Progenitor cell of endocrine pancreas (in vitro differentiated cells): ENCODE results near the gene BCL2A1. TPM values are rescaled to one million over a fixed set of nuclear protein-coding genes. Genes with fewer than 3 reads are reported as not detected.

Experiments
- DNase-seq: peaks from one replicate; pipeline ENCODE4 v3.0.0; 2021; ENCODE audit warnings: low spot score; ENCODE audit not compliant: unreplicated experiment
- H3K27ac Mint-ChIP-seq: 2 replicates; pipeline ENCODE4 v1.8.0; 2021; ENCODE audit warnings: mild to moderate bottlenecking, moderate library complexity, mixed read lengths
- H3K27me3 Mint-ChIP-seq: 2 replicates; pipeline ENCODE4 v1.8.0; 2021; ENCODE audit warnings: mixed read lengths
- H3K36me3 Mint-ChIP-seq: 2 replicates; pipeline ENCODE4 v1.8.0; 2022; ENCODE audit warnings: mixed read lengths; ENCODE audit not compliant: insufficient read depth
- H3K4me1 Mint-ChIP-seq: 2 replicates; pipeline ENCODE4 v1.8.0; 2021; ENCODE audit warnings: low read depth, mixed read lengths
- H3K4me3 Mint-ChIP-seq: 2 replicates; pipeline ENCODE4 v1.8.0; 2021; ENCODE audit warnings: low read depth, mild to moderate bottlenecking, moderate library complexity, mixed read lengths
- H3K9me3 Mint-ChIP-seq: 2 replicates; pipeline ENCODE4 v1.8.0; 2021; ENCODE audit warnings: low read depth, mixed read lengths
- CTCF ChIP-seq: fragments of 200-600 bp; sonication (generic); IDR thresholded peaks from one replicate; pipeline ENCODE4 v1.5.0; 2021; ENCODE audit warnings: antibody characterized with exemption, mild to moderate bottlenecking; ENCODE audit not compliant: unreplicated experiment
- total RNA-seq: library from RNA; stranded (reverse); gene quantifications from 2 replicates; pipeline ENCODE4 v1.2.1, GENCODE V29; 2021

BCL2A1 gene
- total RNA-seq, 1 donor from 2014 or later, result not detected

GRCh38 chr15:79947009-79947408 lies 24.0 kb downstream of the BCL2A1 start:
- TF ChIP-seq CTCF, result no peak
- Mint-ChIP-seq H3K9me3 (no peaks in the 10 kb centered on the region), H3K36me3 (no peaks in the 10 kb centered on the region), H3K27me3 (no peaks in the 10 kb centered on the region), H3K27ac (no peak overlapping the region), H3K4me3 (no peak overlapping the region), H3K4me1 (peaks cover 6% of the 10 kb centered on the region)
- no peak for DNase-seq

DNA sequence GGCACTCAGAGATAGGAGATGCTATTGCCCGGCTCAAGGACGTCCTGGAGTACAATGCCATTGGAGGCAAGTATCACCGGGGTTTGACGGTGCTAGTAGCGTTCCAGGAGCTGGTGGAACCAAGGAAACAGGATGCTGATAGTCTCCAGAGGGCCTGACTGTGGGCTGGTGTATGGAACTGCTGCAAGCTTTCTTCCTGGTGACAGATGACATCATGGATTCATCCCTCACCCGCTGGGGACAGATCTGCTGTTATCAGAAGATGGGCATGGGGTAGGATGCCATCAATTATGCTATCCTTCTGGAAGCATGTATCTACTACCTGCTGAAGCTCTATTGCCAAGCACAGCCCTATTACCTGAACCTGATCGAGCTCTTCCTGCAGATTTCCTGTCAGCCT lies 26.4 kb downstream of the BCL2A1 start:
- H3K9me3 Mint-ChIP-seq, result no peaks in the 10 kb centered on the region
- no peaks in the 10 kb centered on the region for H3K27me3 Mint-ChIP-seq
- no peak for DNase-seq
- H3K4me3 Mint-ChIP-seq, result no peak overlapping the region
- peaks cover 6% of the 10 kb centered on the region for H3K4me1 Mint-ChIP-seq
- no peak for TF ChIP-seq CTCF
- H3K36me3 Mint-ChIP-seq, result no peaks in the 10 kb centered on the region
- H3K27ac Mint-ChIP-seq, result no peak overlapping the region

GRCh38 chr15:79943820-79944219 lies 27.2 kb downstream of the BCL2A1 start:
- TF ChIP-seq CTCF, result no peak
- no peaks in the 10 kb centered on the region for H3K36me3 Mint-ChIP-seq
- DNase-seq, result no peak
- H3K4me3 Mint-ChIP-seq, result no peak overlapping the region
- H3K27ac Mint-ChIP-seq, result peak overlapping the region; percentile 63
- H3K27me3 Mint-ChIP-seq, result no peaks in the 10 kb centered on the region
- H3K4me1 Mint-ChIP-seq, result peaks cover 6% of the 10 kb centered on the region
- H3K9me3 Mint-ChIP-seq, result no peaks in the 10 kb centered on the region

- TF ChIP-seq CTCF, result no peak
- no peaks in the 10 kb centered on the region for H3K27me3 Mint-ChIP-seq
- H3K27ac Mint-ChIP-seq, result peak overlapping the region; percentile 63
- no peak overlapping the region for H3K4me3 Mint-ChIP-seq
- no peaks in the 10 kb centered on the region for H3K9me3 Mint-ChIP-seq
- peaks cover 6% of the 10 kb centered on the region for H3K4me1 Mint-ChIP-seq
- DNase-seq, result no peak
- no peaks in the 10 kb centered on the region for H3K36me3 Mint-ChIP-seq
Observed at GRCh38 chr15:79942741-79943481, 28.1 kb downstream of the BCL2A1 start.

GRCh38 chr15:79939399-79939798 lies 31.6 kb downstream of the BCL2A1 start:
- no peak for DNase-seq
- Mint-ChIP-seq H3K36me3 (no peaks in the 10 kb centered on the region), H3K9me3 (no peaks in the 10 kb centered on the region), H3K27me3 (no peaks in the 10 kb centered on the region), H3K27ac (no peak overlapping the region), H3K4me3 (no peak overlapping the region), H3K4me1 (peaks cover 11% of the 10 kb centered on the region)
- TF ChIP-seq CTCF, result no peak
